NCI-H2196 (cell line): Measurements from ENCODE around the gene CLCN1.

Source experiments
- DNase-seq: peaks from one replicate; lab custom pipeline; 2025; ENCODE audit not compliant: unreplicated experiment; lab: John Stamatoyannopoulos, UW

Gene CLCN1

GRCh38 chr7:143292876-143293275, 23.0 kb upstream of the CLCN1 start:
- no peak for DNase-seq

DNA sequence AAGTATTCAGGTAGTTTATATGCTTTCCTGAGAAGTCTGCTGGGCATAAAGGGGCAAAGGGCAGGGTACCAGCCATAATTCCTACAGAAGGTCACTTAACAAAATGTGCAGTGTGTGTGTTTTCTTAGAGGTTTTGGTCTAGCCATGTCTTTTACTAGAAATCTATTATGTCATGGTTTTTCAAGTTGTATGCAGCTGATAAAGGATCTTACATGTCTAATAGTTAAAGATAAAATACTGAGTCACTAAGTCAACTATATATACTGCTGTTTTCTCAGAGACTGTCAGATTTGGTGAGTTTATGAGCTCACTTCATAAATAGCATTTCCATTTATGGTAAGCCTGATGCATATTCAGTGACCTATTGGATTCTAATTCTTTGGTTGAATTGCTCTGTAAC, 20.0 kb upstream of the CLCN1 start:
- DNase-seq: no peak

GRCh38 chr7:143296686-143297085, 19.2 kb upstream of the CLCN1 start:
- DNase-seq: no peak

DNA sequence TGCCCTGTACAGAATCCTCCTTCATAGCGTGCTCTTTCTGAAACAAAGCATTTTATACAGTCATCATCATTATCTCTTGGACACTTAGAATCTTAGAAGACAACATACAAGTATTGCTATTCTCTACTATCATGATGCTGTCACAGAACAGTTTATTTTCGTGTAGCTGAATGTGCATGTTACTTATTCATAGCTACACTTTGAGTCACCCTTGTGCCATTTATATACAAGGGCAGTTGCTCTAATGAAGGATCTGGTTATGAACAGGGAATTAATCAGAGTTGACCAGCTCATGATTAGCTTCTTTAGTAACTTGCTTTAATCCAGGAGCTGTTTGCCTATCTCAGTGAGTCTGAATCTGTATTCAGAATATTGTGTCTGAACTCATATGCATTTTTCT, 16.6 kb upstream of the CLCN1 start:
- DNase-seq: no peak

DNA sequence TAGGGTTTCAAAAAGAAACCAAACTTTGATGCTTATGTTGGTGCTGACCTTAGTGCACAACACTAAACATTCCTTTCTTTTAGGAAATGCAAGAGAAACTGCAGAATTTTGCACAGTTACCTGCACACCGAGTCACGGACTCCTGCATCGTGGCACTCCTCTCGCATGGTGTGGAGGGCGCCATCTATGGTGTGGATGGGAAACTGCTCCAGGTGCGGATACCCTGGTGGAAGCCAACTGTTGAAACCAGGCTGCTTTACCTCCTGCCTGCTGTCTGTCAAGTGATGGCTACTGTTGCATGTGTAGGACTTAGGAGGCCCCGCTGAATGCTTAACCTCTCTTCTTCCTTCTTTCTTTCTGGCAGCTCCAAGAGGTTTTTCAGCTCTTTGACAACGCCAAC, 16.1 kb upstream of the CLCN1 start:
- DNase-seq: peak; percentile 37

DNA sequence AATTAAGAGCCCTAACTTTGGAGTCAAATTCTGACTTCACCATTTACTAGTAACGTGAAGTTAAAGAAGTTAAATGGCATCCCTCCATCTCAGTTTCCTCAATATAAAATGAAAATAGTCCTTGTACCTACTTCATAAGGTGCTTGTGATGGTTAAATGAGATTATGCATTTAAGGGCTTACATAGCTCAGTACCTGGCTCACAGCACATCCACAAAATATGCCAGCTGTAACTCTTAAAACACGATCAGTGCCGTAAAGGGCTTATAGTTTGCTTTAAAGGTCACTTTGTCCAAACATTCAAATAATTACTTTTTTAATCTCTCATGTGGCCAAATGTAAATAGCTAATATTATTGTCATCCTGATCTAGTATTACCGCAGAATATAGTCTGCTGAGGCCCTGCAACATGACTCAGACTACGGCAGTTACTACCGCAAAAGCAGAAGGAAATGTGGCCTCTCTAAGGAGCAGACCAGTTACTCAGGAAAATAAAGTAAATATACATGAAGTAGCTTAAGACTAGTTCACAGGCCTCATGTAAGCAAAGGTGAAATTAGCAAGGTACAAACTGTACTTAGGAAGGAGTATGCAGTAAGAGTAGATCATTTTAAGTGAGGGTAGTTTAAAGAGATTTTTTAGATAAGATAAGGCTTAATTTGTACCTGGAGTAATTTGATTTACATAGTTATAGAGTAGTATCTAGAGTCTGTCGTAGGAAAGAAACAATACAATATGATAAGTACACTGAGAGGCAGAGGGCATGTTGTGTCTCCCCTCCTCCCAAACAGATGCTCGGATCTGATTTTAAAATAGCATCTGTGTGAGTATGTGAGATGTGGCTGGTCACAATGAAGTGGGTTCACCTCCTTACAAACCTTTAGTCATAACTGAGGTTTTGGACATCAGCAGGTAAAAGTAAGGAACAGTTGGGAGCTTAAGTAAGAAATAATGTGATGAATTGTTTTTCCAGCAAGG, 14.7 kb upstream of the CLCN1 start:
- no peak for DNase-seq

GRCh38 chr7:143303733-143304132, 12.2 kb upstream of the CLCN1 start:
- no peak for DNase-seq

GRCh38 chr7:143304938-143305337, 11.0 kb upstream of the CLCN1 start:
- no peak for DNase-seq

DNA sequence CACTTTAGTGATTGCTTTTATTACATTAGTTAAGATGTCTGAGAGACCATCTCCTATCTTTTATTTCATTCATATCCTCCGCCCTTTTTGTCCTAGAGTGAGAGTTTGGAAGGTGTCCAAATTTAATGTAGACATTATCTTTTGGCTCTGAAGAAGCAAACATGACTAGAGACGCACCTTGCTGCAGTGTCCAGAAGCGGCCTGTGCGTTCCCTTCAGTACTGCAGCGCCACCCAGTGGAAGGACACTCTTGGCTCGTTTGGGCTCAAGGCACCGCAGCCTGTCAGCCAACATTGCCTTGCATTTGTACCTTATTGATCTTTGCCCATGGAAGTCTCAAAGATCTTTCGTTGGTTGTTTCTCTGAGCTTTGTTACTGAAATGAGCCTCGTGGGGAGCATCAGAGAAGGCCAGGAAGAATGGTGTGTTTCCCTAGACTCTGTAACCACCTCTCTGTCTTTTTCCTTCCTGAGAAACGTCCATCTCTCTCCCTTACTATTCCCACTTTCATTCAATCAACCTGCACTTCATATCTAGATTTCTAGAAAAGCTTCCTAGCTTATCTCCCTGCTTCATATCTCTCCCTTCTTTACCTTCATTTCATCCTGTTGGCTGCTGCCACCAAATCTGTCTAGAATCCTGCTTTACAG, 10.4 kb upstream of the CLCN1 start:
- peak; percentile 89 for DNase-seq

- no peak for DNase-seq
These were observed 7.3 kb upstream of the CLCN1 start for GRCh38 chr7:143308632-143309031.

DNA sequence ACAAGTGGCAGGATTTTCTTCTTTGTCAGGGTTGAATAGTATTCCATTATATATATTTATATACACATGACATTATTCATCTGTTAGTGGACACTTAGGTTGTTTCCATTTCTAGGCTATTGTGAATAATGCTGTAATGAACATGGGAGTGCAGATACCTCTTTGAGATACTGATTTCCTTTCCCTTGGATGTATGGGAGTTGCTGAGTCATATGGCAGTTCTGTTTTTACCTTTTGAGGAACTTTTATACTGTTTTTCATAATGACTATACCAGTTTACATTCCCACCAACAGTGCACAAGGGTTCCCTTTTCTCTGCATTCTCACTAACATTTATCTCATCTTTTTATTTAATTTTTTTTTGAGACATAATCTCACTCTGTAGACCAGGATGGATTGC, 1.8 kb upstream of the CLCN1 start:
- no peak for DNase-seq

- DNase-seq: no peak
These were observed 581 bp downstream of the CLCN1 start for GRCh38 chr7:143316492-143316891.

- no peak for DNase-seq
These were observed 2.8 kb downstream of the CLCN1 start for GRCh38 chr7:143318661-143319060.

GRCh38 chr7:143320620-143321019, 4.7 kb downstream of the CLCN1 start:
- DNase-seq: no peak

DNA sequence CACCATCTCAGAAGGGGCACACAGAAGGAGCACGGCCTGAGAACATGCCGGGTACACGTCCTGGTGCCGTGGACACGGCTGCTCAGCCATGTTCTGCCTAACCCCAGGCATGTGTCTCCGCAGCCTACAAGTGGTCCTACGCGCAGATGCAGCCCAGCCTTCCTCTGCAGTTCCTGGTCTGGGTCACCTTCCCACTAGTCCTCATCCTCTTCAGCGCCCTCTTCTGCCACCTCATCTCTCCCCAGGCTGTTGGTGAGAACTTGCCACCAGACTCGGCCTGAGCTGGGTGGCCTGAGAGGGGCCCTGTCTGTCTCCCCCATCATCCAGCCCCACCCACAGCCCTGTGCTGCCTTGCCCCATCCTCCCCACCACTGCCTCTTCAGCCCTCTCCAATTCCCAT, 5.3 kb downstream of the CLCN1 start:
- no peak for DNase-seq

- no peak for DNase-seq
These were observed 5.8 kb downstream of the CLCN1 start for GRCh38 chr7:143321734-143322133.

DNA sequence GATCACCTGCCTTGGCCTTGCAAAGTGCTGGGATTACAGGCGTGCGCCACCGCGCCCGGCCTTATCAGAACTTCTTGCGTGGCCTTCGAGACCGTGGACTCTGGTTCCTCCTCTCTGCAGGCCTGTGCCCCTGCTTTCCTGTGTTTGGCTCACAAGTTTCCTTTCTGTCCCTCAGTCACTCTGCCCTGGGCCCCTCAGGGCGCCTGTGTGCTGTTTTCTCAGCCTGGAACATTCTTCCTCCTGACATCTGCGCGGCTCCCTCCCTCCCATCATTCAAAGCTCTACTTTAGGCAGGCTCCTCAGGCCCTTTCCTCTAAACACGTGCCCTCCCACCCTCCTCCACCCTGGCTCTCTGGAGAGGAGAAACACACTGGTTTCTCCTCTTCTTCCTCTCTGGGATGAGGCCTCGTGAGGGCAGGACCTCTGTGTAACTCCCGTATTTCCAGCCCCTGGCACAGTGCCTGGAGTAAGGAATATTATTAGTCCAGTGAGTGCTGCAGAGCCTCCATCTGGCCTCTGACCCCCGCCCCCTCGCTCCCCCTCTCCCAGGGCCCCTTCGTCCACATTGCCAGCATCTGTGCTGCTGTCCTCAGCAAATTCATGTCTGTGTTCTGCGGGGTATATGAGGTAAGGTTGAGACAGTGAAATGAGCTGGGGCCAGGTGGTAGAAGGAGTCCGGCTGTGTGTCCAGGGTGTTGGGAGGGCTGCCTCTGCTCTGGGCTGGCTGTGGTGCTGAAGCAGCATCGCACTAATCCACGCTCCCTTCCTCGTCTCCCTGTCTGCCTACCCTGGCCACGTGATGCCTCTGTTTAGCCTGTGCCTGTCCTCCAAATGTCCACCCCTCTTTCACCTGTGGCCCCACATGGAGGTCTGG, 7.1 kb downstream of the CLCN1 start:
- DNase-seq: no peak

- DNase-seq: no peak
These were observed 7.7 kb downstream of the CLCN1 start for GRCh38 chr7:143323653-143324052.

DNA sequence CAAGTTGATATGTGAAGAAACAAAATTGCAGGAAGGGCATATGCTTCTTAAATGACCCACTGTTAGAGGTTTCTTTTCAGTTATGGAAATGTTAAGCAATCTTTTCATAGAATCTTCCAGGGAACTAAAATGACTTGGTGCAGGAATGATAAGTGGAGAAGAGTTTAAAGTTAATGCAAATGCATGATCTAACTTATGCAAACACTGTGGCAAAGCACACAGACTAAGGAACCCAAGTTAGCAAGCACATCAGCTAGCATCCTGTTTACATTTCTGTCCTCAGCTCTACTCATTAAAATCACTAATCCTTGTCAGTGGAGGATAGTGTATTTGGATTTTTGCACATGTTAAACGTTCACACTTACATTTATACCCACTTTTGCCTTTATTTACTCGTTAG, 9.3 kb downstream of the CLCN1 start:
- DNase-seq: no peak

GRCh38 chr7:143327903-143328302, 12.0 kb downstream of the CLCN1 start:
- no peak for DNase-seq

GRCh38 chr7:143329471-143330170, 13.7 kb downstream of the CLCN1 start:
- DNase-seq: no peak
